HepG2 (cell line): Measurements from ENCODE around the gene RNF114. TPM values are rescaled to one million over a fixed set of nuclear protein-coding genes. Genes with fewer than 3 reads are reported as not detected.

ENCODE experiments used
- AKAP8 ChIP-seq: sonication (generic); formaldehyde crosslinking; IDR thresholded peaks from 2 replicates; pipeline ENCODE4 v1.5.1; 2020; ENCODE audit warnings: mild to moderate bottlenecking, missing genetic modification reagents
- BHLHE40 ChIP-seq: IDR thresholded peaks from 2 replicates; pipeline ENCODE4 v1.6.1; 2011; ENCODE audit warnings: low read length, improper control_type of control experiment
- EZH2 ChIP-seq: conservative IDR thresholded peaks from 2 replicates; pipeline ENCODE4 v1.6.1; 2012; ENCODE audit warnings: mild to moderate bottlenecking, low read depth, low read length, moderate library complexity
- FOXJ3 ChIP-seq: sonication (generic); formaldehyde crosslinking; IDR thresholded peaks from 2 replicates; pipeline ENCODE4 v1.4.0; 2020; ENCODE audit warnings: missing genetic modification reagents, mild to moderate bottlenecking, borderline replicate concordance
- KDM2A ChIP-seq: sonication (generic); formaldehyde crosslinking; IDR thresholded peaks from 2 replicates; pipeline ENCODE4 v1.4.0; 2020; ENCODE audit warnings: low read depth, missing genetic modification reagents, borderline replicate concordance
- MAFG ChIP-seq: sonication (generic); formaldehyde crosslinking; IDR thresholded peaks from 2 replicates; pipeline ENCODE4 v1.5.1; 2020; ENCODE audit warnings: mild to moderate bottlenecking, missing genetic modification reagents
- MTA3 ChIP-seq: sonication (generic); formaldehyde crosslinking; IDR thresholded peaks from 2 replicates; pipeline ENCODE4 v1.4.0; 2020; ENCODE audit warnings: missing genetic modification reagents
- SAFB2 ChIP-seq: sonication (generic); formaldehyde crosslinking; IDR thresholded peaks from 2 replicates; pipeline ENCODE4 v1.5.1; 2020; ENCODE audit warnings: missing genetic modification reagents, low read depth, mild to moderate bottlenecking, borderline replicate concordance
- polyA plus RNA-seq, 8 experiments: library from polyadenylated mRNA; depleted of rRNA in 3 of 8; stranded (reverse) in 7 of 8; unstranded in 1 of 8; fragments of >200 nt; fragmentation: Illumina TruSeq in 4 of 8; extraction: Trizol in 4 of 8; gene quantifications; 2 replicates each; pipeline versions ENCODE4 v1.2.1 to v1.2.3, GENCODE V29; 2011 to 2016; ENCODE audit warnings: low read depth in 4 of 8, missing spikeins in 1 of 8, mixed read lengths in 1 of 8; ENCODE audit not compliant: insufficient read depth in 1 of 8
- total RNA-seq, 5 experiments: library from RNA; depleted of rRNA; stranded (reverse); fragments of >200 nt; fragmentation: Illumina TruSeq; extraction: Trizol; gene quantifications; 2 replicates each; pipeline ENCODE4 v1.2.3, GENCODE V29; 2016; ENCODE audit warnings: low read depth in 1 of 5
- TF ChIP-seq, protein P1 (sequence below): IDR thresholded peaks from 2 replicates; pipeline ENCODE4 v1.6.1; 2018; ENCODE audit warnings: missing genetic modification reagents, mild to moderate bottlenecking, missing compliant biosample characterization
- TF ChIP-seq, protein P2 (sequence below): sonication (generic); formaldehyde crosslinking; IDR thresholded peaks from 2 replicates; pipeline ENCODE4 v1.9.0; 2022; ENCODE audit warnings: low read depth, missing genetic modification reagents
- TF ChIP-seq, protein P3 (sequence below): sonication (generic); formaldehyde crosslinking; IDR thresholded peaks from 2 replicates; pipeline ENCODE4 v1.5.0; 2020; ENCODE audit warnings: mild to moderate bottlenecking, missing genetic modification reagents
- TF ChIP-seq, protein P4 (sequence below): sonication (generic); formaldehyde crosslinking; IDR thresholded peaks from 2 replicates; pipeline ENCODE4 v1.5.0; 2020; ENCODE audit warnings: missing genetic modification reagents
- TF ChIP-seq, protein P5 (sequence below): fragments of 450-650 bp; IDR thresholded peaks from 2 replicates; pipeline ENCODE4 v1.6.1; 2016
- TF ChIP-seq, protein P6 (sequence below): sonication (generic); formaldehyde crosslinking; IDR thresholded peaks from 2 replicates; pipeline ENCODE4 v1.4.0; 2020; ENCODE audit warnings: missing genetic modification reagents
- TF ChIP-seq, protein P7 (sequence below): sonication (generic); formaldehyde crosslinking; IDR thresholded peaks from 2 replicates; pipeline ENCODE4 v1.4.0; 2020; ENCODE audit warnings: missing genetic modification reagents

RNF114 gene
- total and polyA plus RNA-seq, 2 of the 13 experiments (the other 11 are each of a cell fraction or from before 2014, with no cell fraction given), result 119 to 126 TPM

DNA sequence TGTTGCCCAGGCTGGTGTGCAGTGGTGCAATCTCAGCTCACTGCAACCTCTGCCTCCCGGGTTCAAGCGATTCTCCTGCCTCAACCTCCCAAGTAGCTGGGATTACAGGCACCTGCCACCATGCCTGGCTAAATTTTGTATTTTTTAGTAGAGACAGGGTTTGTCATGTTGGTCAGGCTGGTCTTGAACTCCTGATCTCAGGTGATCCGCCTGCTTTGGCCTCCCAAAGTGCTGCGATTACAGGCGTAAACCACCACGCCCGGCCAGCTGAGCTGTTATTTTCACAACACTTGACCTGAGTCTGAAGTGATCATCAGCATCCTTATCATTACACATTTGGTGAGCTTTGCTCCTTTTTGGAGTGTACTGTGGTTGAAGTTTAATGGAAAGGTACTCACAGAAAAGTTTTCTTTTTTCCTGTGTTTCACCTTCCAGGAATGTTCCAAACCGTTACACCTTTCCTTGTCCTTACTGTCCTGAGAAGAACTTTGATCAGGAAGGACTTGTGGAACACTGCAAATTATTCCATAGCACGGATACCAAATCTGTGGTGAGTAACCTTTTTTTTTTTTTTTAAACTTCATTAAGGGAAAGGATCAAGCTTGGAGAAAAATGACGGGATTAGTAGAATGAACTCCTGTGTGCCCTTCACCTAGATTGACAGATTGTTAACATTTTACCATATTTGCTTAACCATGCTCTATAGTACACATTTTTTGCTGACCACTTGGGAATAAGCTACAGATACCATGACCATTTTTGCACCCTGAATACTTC is 9.7 kb downstream of the RNF114 start (continued):
- TF ChIP-seq KDM2A (CRISPR knock-in tag) (peak; percentile 48; the same call in 1 of the 2 replicates), EZH2 (no peak), BHLHE40 (no peak), MAFG (CRISPR knock-in tag) (no peak), SAFB2 (CRISPR knock-in tag) (no peak), FOXJ3 (CRISPR knock-in tag) (peak; percentile 70; the same call in 1 of the 2 replicates), AKAP8 (no peak), MTA3 (CRISPR knock-in tag) (no peak)
- TF ChIP-seq, protein P1, sequence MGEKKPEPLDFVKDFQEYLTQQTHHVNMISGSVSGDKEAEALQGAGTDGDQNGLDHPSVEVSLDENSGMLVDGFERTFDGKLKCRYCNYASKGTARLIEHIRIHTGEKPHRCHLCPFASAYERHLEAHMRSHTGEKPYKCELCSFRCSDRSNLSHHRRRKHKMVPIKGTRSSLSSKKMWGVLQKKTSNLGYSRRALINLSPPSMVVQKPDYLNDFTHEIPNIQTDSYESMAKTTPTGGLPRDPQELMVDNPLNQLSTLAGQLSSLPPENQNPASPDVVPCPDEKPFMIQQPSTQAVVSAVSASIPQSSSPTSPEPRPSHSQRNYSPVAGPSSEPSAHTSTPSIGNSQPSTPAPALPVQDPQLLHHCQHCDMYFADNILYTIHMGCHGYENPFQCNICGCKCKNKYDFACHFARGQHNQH, result peak; percentile 82
- TF ChIP-seq, protein P2, sequence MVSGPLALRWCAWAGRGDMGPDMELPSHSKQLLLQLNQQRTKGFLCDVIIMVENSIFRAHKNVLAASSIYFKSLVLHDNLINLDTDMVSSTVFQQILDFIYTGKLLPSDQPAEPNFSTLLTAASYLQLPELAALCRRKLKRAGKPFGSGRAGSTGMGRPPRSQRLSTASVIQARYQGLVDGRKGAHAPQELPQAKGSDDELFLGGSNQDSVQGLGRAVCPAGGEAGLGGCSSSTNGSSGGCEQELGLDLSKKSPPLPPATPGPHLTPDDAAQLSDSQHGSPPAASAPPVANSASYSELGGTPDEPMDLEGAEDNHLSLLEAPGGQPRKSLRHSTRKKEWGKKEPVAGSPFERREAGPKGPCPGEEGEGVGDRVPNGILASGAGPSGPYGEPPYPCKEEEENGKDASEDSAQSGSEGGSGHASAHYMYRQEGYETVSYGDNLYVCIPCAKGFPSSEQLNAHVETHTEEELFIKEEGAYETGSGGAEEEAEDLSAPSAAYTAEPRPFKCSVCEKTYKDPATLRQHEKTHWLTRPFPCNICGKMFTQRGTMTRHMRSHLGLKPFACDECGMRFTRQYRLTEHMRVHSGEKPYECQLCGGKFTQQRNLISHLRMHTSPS (CRISPR knock-in tag), result no peak
- TF ChIP-seq, protein P3, sequence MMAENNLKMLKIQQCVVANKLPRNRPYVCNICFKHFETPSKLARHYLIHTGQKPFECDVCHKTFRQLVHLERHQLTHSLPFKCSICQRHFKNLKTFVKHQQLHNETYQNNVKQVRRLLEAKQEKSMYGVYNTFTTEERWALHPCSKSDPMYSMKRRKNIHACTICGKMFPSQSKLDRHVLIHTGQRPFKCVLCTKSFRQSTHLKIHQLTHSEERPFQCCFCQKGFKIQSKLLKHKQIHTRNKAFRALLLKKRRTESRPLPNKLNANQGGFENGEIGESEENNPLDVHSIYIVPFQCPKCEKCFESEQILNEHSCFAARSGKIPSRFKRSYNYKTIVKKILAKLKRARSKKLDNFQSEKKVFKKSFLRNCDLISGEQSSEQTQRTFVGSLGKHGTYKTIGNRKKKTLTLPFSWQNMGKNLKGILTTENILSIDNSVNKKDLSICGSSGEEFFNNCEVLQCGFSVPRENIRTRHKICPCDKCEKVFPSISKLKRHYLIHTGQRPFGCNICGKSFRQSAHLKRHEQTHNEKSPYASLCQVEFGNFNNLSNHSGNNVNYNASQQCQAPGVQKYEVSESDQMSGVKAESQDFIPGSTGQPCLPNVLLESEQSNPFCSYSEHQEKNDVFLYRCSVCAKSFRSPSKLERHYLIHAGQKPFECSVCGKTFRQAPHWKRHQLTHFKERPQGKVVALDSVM, result 0 out of 2 replicates have a peak, but pooled peaks have one; percentile 33
- TF ChIP-seq, protein P4, sequence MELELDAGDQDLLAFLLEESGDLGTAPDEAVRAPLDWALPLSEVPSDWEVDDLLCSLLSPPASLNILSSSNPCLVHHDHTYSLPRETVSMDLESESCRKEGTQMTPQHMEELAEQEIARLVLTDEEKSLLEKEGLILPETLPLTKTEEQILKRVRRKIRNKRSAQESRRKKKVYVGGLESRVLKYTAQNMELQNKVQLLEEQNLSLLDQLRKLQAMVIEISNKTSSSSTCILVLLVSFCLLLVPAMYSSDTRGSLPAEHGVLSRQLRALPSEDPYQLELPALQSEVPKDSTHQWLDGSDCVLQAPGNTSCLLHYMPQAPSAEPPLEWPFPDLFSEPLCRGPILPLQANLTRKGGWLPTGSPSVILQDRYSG, result no peak
- TF ChIP-seq, protein P5, sequence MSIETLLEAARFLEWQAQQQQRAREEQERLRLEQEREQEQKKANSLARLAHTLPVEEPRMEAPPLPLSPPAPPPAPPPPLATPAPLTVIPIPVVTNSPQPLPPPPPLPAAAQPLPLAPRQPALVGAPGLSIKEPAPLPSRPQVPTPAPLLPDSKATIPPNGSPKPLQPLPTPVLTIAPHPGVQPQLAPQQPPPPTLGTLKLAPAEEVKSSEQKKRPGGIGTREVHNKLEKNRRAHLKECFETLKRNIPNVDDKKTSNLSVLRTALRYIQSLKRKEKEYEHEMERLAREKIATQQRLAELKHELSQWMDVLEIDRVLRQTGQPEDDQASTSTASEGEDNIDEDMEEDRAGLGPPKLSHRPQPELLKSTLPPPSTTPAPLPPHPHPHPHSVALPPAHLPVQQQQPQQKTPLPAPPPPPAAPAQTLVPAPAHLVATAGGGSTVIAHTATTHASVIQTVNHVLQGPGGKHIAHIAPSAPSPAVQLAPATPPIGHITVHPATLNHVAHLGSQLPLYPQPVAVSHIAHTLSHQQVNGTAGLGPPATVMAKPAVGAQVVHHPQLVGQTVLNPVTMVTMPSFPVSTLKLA, result no peak
- TF ChIP-seq, protein P6, sequence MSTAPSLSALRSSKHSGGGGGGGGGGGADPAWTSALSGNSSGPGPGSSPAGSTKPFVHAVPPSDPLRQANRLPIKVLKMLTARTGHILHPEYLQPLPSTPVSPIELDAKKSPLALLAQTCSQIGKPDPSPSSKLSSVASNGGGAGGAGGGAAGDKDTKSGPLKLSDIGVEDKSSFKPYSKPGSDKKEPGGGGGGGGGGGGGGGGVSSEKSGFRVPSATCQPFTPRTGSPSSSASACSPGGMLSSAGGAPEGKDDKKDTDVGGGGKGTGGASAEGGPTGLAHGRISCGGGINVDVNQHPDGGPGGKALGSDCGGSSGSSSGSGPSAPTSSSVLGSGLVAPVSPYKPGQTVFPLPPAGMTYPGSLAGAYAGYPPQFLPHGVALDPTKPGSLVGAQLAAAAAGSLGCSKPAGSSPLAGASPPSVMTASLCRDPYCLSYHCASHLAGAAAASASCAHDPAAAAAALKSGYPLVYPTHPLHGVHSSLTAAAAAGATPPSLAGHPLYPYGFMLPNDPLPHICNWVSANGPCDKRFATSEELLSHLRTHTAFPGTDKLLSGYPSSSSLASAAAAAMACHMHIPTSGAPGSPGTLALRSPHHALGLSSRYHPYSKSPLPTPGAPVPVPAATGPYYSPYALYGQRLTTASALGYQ (CRISPR knock-in tag), result peak; percentile 65; the same call in 1 of the 2 replicates
- TF ChIP-seq, protein P7, sequence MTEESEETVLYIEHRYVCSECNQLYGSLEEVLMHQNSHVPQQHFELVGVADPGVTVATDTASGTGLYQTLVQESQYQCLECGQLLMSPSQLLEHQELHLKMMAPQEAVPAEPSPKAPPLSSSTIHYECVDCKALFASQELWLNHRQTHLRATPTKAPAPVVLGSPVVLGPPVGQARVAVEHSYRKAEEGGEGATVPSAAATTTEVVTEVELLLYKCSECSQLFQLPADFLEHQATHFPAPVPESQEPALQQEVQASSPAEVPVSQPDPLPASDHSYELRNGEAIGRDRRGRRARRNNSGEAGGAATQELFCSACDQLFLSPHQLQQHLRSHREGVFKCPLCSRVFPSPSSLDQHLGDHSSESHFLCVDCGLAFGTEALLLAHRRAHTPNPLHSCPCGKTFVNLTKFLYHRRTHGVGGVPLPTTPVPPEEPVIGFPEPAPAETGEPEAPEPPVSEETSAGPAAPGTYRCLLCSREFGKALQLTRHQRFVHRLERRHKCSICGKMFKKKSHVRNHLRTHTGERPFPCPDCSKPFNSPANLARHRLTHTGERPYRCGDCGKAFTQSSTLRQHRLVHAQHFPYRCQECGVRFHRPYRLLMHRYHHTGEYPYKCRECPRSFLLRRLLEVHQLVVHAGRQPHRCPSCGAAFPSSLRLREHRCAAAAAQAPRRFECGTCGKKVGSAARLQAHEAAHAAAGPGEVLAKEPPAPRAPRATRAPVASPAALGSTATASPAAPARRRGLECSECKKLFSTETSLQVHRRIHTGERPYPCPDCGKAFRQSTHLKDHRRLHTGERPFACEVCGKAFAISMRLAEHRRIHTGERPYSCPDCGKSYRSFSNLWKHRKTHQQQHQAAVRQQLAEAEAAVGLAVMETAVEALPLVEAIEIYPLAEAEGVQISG (CRISPR knock-in tag), result peak; percentile 51; the same call in 1 of the 2 replicates
